ENCODE results near the gene DGKD. TPM values are rescaled to one million over a fixed set of nuclear protein-coding genes. Genes with fewer than 3 reads are reported as not detected.

The DGKD gene
- total and polyA plus RNA-seq, 9 of the 15 experiments (the other 6 are each of a cell fraction or from before 2014, with no cell fraction given), result 0.52 to 29.5 (median 10.6) TPM

DNA sequence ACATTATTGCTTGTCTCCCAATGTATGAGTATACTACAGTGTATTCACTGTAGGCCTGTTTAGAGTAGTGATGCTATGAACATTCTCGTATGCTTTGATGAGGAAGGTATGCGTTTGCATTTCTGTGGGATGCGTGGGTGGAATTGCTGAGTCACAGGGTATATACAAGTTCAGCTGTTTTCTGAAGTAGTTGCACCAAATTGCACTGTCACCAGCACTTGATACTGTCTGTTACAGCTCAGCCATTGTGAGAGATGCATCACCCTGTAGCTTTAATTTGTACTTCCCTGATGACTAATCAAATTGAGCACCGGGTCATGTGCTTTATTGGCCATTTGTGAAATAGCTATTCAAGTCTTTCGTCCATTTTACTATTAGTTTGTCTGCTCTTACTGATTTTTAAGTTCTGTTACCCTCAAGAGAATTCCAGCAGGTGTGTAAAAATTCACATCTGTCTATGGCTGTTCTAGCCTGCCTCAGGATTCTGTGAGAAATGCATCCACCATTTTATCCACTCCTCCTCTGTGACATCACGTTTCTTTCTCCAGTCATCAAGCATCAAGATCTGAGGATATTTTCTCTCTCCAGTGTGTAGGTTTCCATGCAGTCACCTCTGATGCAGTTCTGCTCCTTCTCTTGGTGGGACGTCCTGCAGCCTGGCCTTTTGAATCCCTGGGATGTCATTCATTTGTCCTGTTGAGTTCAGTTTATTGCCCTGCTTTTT is 72.5 kb downstream of the DGKD start:
- BruUV-seq (replicated peaks), result no TSS peak
- Histone ChIP-seq H3K4me3 (no peak overlapping the region), H3K36me3 (ENCODE audit: control insufficient read depth, insufficient read depth, low read length) (no peaks in the 10 kb centered on the region), H3K27ac (ENCODE audit: extremely low read depth, low read depth, low read length) (peak overlapping the region; percentile 94), H3K9ac (ENCODE audit: insufficient read depth in 1 of 2, low read depth in 2 of 2, low read length in 2 of 2) (peak overlapping the region in 1 of 2 experiments; percentile 45; a peak in 1 of 4 replicates), H3K4me2 (ENCODE audit: insufficient read depth, low read length) (peak overlapping the region; percentile 39), H2AFZ (ENCODE audit: low read depth, low read length) (peak overlapping the region; percentile 25; the same call in 1 of the 2 replicates), H3K79me2 (ENCODE audit: control insufficient read depth, insufficient read depth, low read length) (peaks cover 37% of the 10 kb centered on the region), H3K4me1 (replicated peaks in 1 of 2; ENCODE audit: control insufficient read depth in 2 of 2, insufficient read depth in 2 of 2, low read length in 2 of 2) (peaks cover 38 to 54% of the 10 kb centered on the region in 2 experiments; a peak in 4 of 5 replicates), H3K9me1 (ENCODE audit: control insufficient read depth, insufficient read depth, low read length) (no peaks in the 10 kb centered on the region), H3K9me3 (replicated peaks; ENCODE audit: control insufficient read depth, insufficient read depth, low read depth, low read length) (no peaks in the 10 kb centered on the region), H4K20me1 (replicated peaks; ENCODE audit: control insufficient read depth, insufficient read depth, low read length) (no peaks in the 10 kb centered on the region), H3K27me3 (ENCODE audit: control insufficient read depth in 2 of 2, insufficient read depth in 2 of 2, low read length in 2 of 2) (no peaks in the 10 kb centered on the region)
- CTCF ChIA-PET (ENCODE audit: low intra/inter-chr PET ratio), result no interaction called here
- WGBS (ENCODE audit: insufficient coverage, low coverage, missing lambda C conversion rate), result 10% methylated on average over 7 of the region's 7 CpGs
- DNase-seq (ENCODE audit: extremely low read depth in 1 of 4, low spot score in 3 of 4), result peak; percentile 58 to 86 (median 62)
- peak; percentile 91 for ATAC-seq
- intact Hi-C loops (cut with micrococcal nuclease), result no loop called here
- in situ Hi-C loops (cut with MboI), result no loop called here
- FAIRE-seq, result peak; percentile 99
- POLR2A ChIA-PET, result interaction anchor here (0.5 to 0.6 kb wide), 2 partner anchors 366 to 864 kb away, joined by 3 read pairs; no protein-coding TSS in a partner anchor
- TF ChIP-seq AFF1 (IDR thresholded peaks at IDR 0.05; ENCODE audit: low read depth in 1 of 2, partially characterized antibody in 2 of 2) (peak in 1 of 2 experiments; percentile 75), ATF7 (IDR thresholded peaks at IDR 0.05) (peak; percentile 80), SP1 (CRISPR knock-in tag; IDR thresholded peaks at IDR 0.05) (peak; percentile 27; the same call in 1 of the 2 replicates), THRA (IDR thresholded peaks at IDR 0.05) (no peak), GTF2E2 (tag; IDR thresholded peaks at IDR 0.05) (no peak), GABPB1 (CRISPR knock-in tag; IDR thresholded peaks at IDR 0.05) (no peak), ZNF239 (CRISPR knock-in tag; IDR thresholded peaks at IDR 0.05) (no peak), ZNF263 (CRISPR knock-in tag; IDR thresholded peaks at IDR 0.05; ENCODE audit: borderline replicate concordance) (no peak), CREB3L1 (IDR thresholded peaks at IDR 0.05; ENCODE audit: borderline replicate concordance, low read depth) (0 out of 2 replicates have a peak, but pooled peaks have one; percentile 22)
- TF ChIP-seq, protein P1, sequence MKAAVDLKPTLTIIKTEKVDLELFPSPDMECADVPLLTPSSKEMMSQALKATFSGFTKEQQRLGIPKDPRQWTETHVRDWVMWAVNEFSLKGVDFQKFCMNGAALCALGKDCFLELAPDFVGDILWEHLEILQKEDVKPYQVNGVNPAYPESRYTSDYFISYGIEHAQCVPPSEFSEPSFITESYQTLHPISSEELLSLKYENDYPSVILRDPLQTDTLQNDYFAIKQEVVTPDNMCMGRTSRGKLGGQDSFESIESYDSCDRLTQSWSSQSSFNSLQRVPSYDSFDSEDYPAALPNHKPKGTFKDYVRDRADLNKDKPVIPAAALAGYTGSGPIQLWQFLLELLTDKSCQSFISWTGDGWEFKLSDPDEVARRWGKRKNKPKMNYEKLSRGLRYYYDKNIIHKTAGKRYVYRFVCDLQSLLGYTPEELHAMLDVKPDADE (conservative IDR thresholded peaks at IDR 0.05; ENCODE audit: control insufficient read depth, low read depth, low read length), result no peak
